ENCODE data around the gene ZCCHC17.

ZCCHC17 gene

GRCh38 chr1:31396633-31397351, 100.0 kb downstream of the ZCCHC17 start:
- no peak for DNase-seq (ENCODE audit: low spot score)

- DNase-seq (ENCODE audit: low spot score), result no peak
Measured at GRCh38 chr1:31397360-31398095, 100.7 kb downstream of the ZCCHC17 start.

- DNase-seq (ENCODE audit: low spot score), result no peak
Measured at GRCh38 chr1:31398246-31398645, 101.4 kb downstream of the ZCCHC17 start.

- DNase-seq (ENCODE audit: low spot score), result no peak
Measured at GRCh38 chr1:31399976-31400375, 103.1 kb downstream of the ZCCHC17 start.

GRCh38 chr1:31400393-31400792, 103.6 kb downstream of the ZCCHC17 start:
- no peak for DNase-seq (ENCODE audit: low spot score)

- DNase-seq (ENCODE audit: low spot score), result no peak
Measured at GRCh38 chr1:31401241-31401640, 104.4 kb downstream of the ZCCHC17 start.

- no peak for DNase-seq (ENCODE audit: low spot score)
Measured at GRCh38 chr1:31405578-31406245, 108.9 kb downstream of the ZCCHC17 start.

GRCh38 chr1:31407029-31407626, 110.3 kb downstream of the ZCCHC17 start:
- no peak for DNase-seq (ENCODE audit: low spot score)

GRCh38 chr1:31408788-31409318, 112.0 kb downstream of the ZCCHC17 start:
- DNase-seq (ENCODE audit: low spot score), result no peak

- no peak for DNase-seq (ENCODE audit: low spot score)
Measured at GRCh38 chr1:31409946-31410858, 113.4 kb downstream of the ZCCHC17 start.

- DNase-seq (ENCODE audit: low spot score), result no peak
Measured at GRCh38 chr1:31410871-31411270, 114.0 kb downstream of the ZCCHC17 start.

- no peak for DNase-seq (ENCODE audit: low spot score)
Measured at GRCh38 chr1:31412205-31412604, 115.4 kb downstream of the ZCCHC17 start.

- DNase-seq (ENCODE audit: low spot score), result no peak
Measured at GRCh38 chr1:31412732-31413404, 116.0 kb downstream of the ZCCHC17 start, which contains the start of gene SERINC2. Gene SERINC2 (plus strand): TSS chr1:31413213. CDS start chr1:31413266, 53 bp downstream.

- no peak for DNase-seq (ENCODE audit: low spot score)
Measured at GRCh38 chr1:31413405-31414001, 116.7 kb downstream of the ZCCHC17 start.
